ENCODE data around the gene TACR1.
"Not testable (repeated sequence)": the region's sequence is repeated elsewhere in the genome, so short reads cannot be mapped to it uniquely, and the experiment has no call there.

Gene TACR1

GRCh38 chr2:75155115-75155514 lies 44.2 kb downstream of the TACR1 start:
- TF ChIP-seq ZNF384 (IDR thresholded peaks at IDR 0.05) = no peak
- no peak for TF ChIP-seq ARNT (IDR thresholded peaks at IDR 0.05)
- no peak for TF ChIP-seq HDGF (IDR thresholded peaks at IDR 0.05; ENCODE audit: borderline replicate concordance)
- no peak for TF ChIP-seq L3MBTL2 (conservative IDR thresholded peaks at IDR 0.05)
- TF ChIP-seq FOXK2 (IDR thresholded peaks at IDR 0.05) = no peak
- no peak for TF ChIP-seq FOXM1 (IDR thresholded peaks at IDR 0.05; ENCODE audit: borderline replicate concordance)
- TF ChIP-seq ELF4 (IDR thresholded peaks at IDR 0.05) = no peak
- POLR2A ChIA-PET = no interaction called here
- no peak for DNase-seq (ENCODE audit: extremely low spot score)
- CTCF ChIA-PET = interaction anchor here (1.0 kb wide), 1 partner anchor 87 kb away, joined by 4 read pairs; no protein-coding TSS in a partner anchor

GRCh38 chr2:75153221-75153620 lies 46.1 kb downstream of the TACR1 start:
- ChIA-PET POLR2A (no interaction called here), CTCF (no interaction called here)
- TF ChIP-seq ZNF384 (IDR thresholded peaks at IDR 0.05) (no peak), HDGF (IDR thresholded peaks at IDR 0.05; ENCODE audit: borderline replicate concordance) (no peak), SUZ12 (IDR thresholded peaks at IDR 0.05) (no peak), FOXK2 (IDR thresholded peaks at IDR 0.05) (no peak), ARNT (IDR thresholded peaks at IDR 0.05) (no peak), NFRKB (IDR thresholded peaks at IDR 0.05) (no peak), SP1 (IDR thresholded peaks at IDR 0.05) (no peak), PKNOX1 (IDR thresholded peaks at IDR 0.05) (no peak), TARDBP (IDR thresholded peaks at IDR 0.05) (no peak), FOXA1 (IDR thresholded peaks at IDR 0.05) (no peak)
- DNase-seq (ENCODE audit: extremely low spot score) = no peak

- CTCF ChIA-PET; POLR2A ChIA-PET; DNase-seq (ENCODE audit: extremely low spot score): not testable (repeated sequence)
Observed at GRCh38 chr2:75152243-75152642, 47.1 kb downstream of the TACR1 start.

GRCh38 chr2:75147884-75148283 lies 51.4 kb downstream of the TACR1 start:
- DNase-seq (ENCODE audit: extremely low spot score); POLR2A ChIA-PET: not testable (repeated sequence)
- CTCF ChIA-PET = interaction anchor here (0.9 kb wide), 1 partner anchor 95 kb away, joined by 3 read pairs; no protein-coding TSS in a partner anchor

- TF ChIP-seq HDGF (IDR thresholded peaks at IDR 0.05; ENCODE audit: borderline replicate concordance) = no peak
- DNase-seq (ENCODE audit: extremely low spot score) = no peak
- ChIA-PET CTCF (interaction anchor here (0.9 to 1.2 kb wide), 3 partner anchors 18 to 94 kb away, joined by 3 to 4 read pairs (median 3); no protein-coding TSS in a partner anchor), POLR2A (no interaction called here)
Observed at GRCh38 chr2:75146606-75147332, 52.6 kb downstream of the TACR1 start.

GRCh38 chr2:75146221-75146605 lies 53.1 kb downstream of the TACR1 start:
- CTCF ChIA-PET = interaction anchor here (1.2 kb wide), 1 partner anchor 18 kb away, joined by 3 read pairs; no protein-coding TSS in a partner anchor
- POLR2A ChIA-PET; DNase-seq (ENCODE audit: extremely low spot score): not testable (repeated sequence)

GRCh38 chr2:75142081-75142480 lies 57.2 kb downstream of the TACR1 start:
- TF ChIP-seq TARDBP (IDR thresholded peaks at IDR 0.05) = no peak
- TF ChIP-seq PKNOX1 (IDR thresholded peaks at IDR 0.05) = no peak
- no peak for TF ChIP-seq ZNF384 (IDR thresholded peaks at IDR 0.05)
- no peak for TF ChIP-seq HDGF (IDR thresholded peaks at IDR 0.05; ENCODE audit: borderline replicate concordance)
- no peak for TF ChIP-seq ARNT (IDR thresholded peaks at IDR 0.05)
- no peak for TF ChIP-seq FOXA1 (IDR thresholded peaks at IDR 0.05)
- no peak for TF ChIP-seq BHLHE40 (IDR thresholded peaks at IDR 0.05; ENCODE audit: borderline replicate concordance)
- no peak for TF ChIP-seq CTBP1 (IDR thresholded peaks at IDR 0.05; ENCODE audit: borderline replicate concordance)
- TF ChIP-seq FOXM1 (IDR thresholded peaks at IDR 0.05; ENCODE audit: borderline replicate concordance) = no peak
- TF ChIP-seq SUZ12 (IDR thresholded peaks at IDR 0.05) = no peak
- TF ChIP-seq SP1 (IDR thresholded peaks at IDR 0.05) = no peak
- TF ChIP-seq FOXK2 (IDR thresholded peaks at IDR 0.05) = no peak
- TF ChIP-seq L3MBTL2 (conservative IDR thresholded peaks at IDR 0.05) = no peak
- no peak for TF ChIP-seq LEF1 (IDR thresholded peaks at IDR 0.05; ENCODE audit: borderline replicate concordance)
- TF ChIP-seq NFRKB (IDR thresholded peaks at IDR 0.05) = no peak
- TF ChIP-seq ELF4 (IDR thresholded peaks at IDR 0.05) = no peak
- no peak for DNase-seq (ENCODE audit: extremely low spot score)
- ChIA-PET CTCF (interaction anchor here (0.6 to 0.8 kb wide), 2 partner anchors 12 to 78 kb away, joined by 3 read pairs; no protein-coding TSS in a partner anchor), POLR2A (no interaction called here)

GRCh38 chr2:75140288-75140687 lies 59.0 kb downstream of the TACR1 start:
- no peak for DNase-seq (ENCODE audit: extremely low spot score)
- POLR2A ChIA-PET = no interaction called here
- CTCF ChIA-PET = no interaction called here
- TF ChIP-seq FOXA1 (IDR thresholded peaks at IDR 0.05) = no peak
- no peak for TF ChIP-seq HDGF (IDR thresholded peaks at IDR 0.05; ENCODE audit: borderline replicate concordance)
- TF ChIP-seq NFRKB (IDR thresholded peaks at IDR 0.05) = no peak
- no peak for TF ChIP-seq ELF4 (IDR thresholded peaks at IDR 0.05)
- TF ChIP-seq TARDBP (IDR thresholded peaks at IDR 0.05) = no peak
- TF ChIP-seq CTBP1 (IDR thresholded peaks at IDR 0.05; ENCODE audit: borderline replicate concordance) = no peak
- no peak for TF ChIP-seq FOXK2 (IDR thresholded peaks at IDR 0.05)
- TF ChIP-seq L3MBTL2 (conservative IDR thresholded peaks at IDR 0.05) = no peak
- TF ChIP-seq BHLHE40 (IDR thresholded peaks at IDR 0.05; ENCODE audit: borderline replicate concordance) = no peak
- no peak for TF ChIP-seq LEF1 (IDR thresholded peaks at IDR 0.05; ENCODE audit: borderline replicate concordance)
- no peak for TF ChIP-seq ARNT (IDR thresholded peaks at IDR 0.05)
- no peak for TF ChIP-seq SUZ12 (IDR thresholded peaks at IDR 0.05)
- no peak for TF ChIP-seq ZNF384 (IDR thresholded peaks at IDR 0.05)
- no peak for TF ChIP-seq FOXM1 (IDR thresholded peaks at IDR 0.05; ENCODE audit: borderline replicate concordance)
- no peak for TF ChIP-seq PKNOX1 (IDR thresholded peaks at IDR 0.05)
- no peak for TF ChIP-seq SP1 (IDR thresholded peaks at IDR 0.05)
